Measurements from ENCODE around the gene AUTS2.

The AUTS2 gene

DNA sequence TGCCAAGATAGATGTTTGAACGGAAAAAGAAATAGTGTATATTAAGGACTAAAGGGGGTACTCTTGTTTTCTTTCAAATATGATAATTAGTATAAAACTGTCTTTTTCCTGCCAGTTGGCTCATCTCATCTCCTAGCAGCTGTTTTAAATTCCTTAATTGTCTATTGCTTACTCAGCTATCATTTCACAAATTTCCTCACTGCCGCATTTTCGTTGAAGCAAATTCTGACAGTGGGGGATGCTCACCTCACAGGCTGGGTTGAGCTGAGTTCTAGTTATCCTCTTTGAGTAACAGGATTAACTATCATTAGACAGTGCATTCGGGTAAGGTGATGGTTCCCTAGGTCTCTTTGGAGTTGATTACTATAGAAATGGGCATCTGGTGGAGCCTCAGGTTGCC is 592.0 kb downstream of the AUTS2 start:
- no peak for DNase-seq (ENCODE audit: low read depth)

GRCh38 chr7:70193514-70193913 is 595.2 kb downstream of the AUTS2 start:
- DNase-seq (ENCODE audit: low read depth): no peak

DNA sequence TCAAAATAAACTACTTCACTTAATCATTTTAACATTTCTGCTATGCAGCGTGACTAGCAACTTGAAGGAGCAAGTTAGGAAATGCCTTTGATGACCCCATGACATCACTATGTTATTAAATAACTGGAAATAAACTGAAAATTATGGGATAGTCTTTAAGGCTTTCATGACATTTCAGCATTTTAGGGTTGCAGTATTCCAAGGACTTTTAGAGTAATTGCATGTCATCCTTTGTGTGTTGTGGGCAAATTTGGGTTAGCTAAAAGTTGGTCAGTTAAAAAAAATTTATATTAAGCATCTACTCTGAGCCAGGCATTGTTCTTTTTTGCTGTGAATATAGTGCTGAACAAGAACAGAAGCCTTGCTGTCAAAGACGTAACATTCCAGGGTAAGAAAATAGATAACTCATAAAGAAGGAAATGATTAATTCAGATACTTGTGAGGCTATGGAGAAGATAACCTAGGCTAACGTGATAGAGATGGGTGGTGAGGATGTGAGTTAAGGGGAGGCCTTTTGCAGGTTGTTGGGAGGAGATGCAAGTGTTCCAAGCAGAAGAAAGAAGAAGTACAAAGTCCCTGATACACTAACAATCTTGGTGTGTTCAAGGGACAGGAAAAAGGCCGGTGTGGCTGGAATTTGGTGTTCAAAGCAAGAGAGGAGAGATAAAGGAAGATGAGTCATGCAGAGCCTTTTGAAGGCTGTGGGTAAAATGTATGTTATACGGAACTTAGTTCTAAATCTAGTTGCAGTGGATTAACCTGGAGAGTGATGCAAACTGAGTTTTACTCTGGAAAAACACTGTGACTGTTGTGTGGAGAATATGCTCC is 610.2 kb downstream of the AUTS2 start:
- DNase-seq (ENCODE audit: low read depth): no peak

DNA sequence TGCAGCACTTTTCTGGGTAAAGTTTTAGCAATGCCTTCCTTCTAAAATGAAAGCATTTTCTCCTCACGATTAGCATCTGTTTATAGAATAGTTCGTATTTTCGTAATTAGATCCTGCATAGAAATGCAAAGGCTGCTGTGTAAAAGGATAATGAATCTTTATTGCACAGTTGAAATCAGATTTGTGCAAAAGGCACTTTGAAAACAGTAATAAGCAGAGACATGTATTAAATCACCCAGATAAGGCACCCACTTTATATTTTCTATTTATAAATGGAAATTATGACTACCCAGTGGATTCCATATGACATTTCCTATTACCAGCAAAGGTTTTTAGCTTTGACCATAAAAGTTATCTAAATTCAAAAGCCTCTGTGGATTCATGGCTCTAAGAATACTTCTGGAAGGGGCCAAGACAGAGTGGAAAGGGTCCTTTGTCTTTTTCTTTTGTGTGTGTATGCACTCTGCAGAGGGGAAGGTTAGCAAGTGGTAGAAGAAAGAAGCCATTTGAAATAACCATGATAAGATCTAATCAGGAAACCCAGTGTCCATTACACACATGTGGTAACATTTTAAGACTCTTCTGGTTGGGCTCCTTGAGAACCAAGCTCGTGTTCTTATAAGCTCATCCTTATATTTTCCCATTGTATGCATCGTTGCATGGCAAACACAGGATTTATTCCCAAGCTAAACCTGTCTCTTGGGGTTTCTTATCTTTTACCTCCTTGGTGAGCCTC is 612.1 kb downstream of the AUTS2 start:
- DNase-seq (ENCODE audit: low read depth): no peak

DNA sequence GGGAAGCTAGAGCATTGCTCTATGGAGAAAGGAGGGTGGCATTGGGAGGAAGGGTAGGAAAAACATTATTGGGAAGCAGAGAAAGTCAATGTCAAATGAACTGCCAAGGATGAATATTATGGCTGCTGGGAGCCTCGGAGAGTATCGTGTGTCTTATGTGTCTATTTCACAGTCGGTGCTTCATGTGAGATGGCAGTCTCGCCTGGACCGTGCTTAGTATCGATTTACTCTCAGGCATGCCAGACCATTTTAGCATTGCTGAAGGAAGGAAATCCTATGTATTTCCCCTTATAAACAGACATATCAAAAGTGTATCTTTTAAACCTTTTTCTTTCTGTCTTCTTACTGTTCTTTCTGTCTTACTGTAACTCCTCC is 612.6 kb downstream of the AUTS2 start:
- DNase-seq (ENCODE audit: low read depth): no peak

DNA sequence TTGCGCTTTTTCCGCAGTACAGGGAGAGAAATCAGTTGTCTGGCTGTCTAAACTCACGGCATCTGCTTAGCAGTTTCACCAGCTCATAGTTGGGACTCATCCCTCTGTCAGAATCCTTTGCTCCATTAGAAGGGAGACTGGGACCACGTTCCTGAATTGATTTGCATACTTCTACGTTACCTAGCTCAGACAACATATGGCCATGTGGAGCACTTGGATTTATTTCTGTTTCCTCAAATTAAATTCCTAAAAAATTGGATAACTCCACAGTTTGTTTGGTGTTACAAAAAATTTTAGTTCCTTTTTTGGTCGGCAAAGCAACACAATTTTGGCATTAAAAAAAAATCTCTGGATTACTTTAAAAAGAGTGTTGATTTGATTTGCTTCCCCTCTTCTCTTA is 614.0 kb downstream of the AUTS2 start:
- DNase-seq (ENCODE audit: low read depth): no peak

GRCh38 chr7:70214071-70214470 is 615.8 kb downstream of the AUTS2 start:
- no peak for DNase-seq (ENCODE audit: low read depth)

DNA sequence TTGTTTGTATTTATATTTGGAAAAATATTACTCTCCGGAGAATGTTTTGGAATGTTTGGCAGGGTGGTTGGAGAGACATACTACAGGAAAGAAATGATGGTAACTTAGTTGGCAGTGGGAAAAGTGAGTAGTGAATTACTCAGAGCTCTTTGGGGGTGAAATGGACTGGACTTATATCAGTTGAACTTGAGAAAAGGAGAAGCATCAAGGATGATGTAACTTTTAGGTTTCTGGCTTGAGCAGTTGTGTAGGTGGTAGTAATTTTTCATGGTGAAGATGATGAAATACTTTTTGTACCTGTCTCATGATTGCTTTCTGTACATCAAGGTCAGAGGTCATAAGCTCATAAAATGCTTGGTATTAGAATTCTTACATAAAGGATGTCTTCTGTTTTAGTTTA is 617.2 kb downstream of the AUTS2 start:
- DNase-seq (ENCODE audit: low read depth): no peak

DNA sequence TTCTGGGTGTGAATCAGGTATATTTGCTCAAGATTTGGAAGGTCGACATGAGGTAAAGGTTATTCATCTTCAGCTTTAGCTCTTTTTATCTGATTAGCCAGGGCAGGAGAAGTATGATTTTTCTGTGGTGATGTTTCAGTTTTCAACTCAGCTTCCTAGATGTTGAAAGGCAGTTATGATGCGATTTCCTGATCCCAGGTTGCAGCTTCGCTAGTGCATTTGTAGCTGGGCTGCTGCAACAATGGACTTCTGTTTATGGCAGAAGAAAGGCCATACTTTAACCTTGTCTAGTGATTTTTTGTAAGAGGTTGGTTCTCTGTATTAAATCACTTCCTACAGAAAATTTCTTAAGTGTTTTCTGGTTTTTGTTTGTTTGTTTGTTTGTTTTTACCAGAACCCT is 619.3 kb downstream of the AUTS2 start:
- DNase-seq (ENCODE audit: low read depth): no peak

- DNase-seq (ENCODE audit: low read depth): no peak
Measured at GRCh38 chr7:70218006-70218405, 619.7 kb downstream of the AUTS2 start.

GRCh38 chr7:70219061-70219460 is 620.8 kb downstream of the AUTS2 start:
- DNase-seq (ENCODE audit: low read depth): no peak

DNA sequence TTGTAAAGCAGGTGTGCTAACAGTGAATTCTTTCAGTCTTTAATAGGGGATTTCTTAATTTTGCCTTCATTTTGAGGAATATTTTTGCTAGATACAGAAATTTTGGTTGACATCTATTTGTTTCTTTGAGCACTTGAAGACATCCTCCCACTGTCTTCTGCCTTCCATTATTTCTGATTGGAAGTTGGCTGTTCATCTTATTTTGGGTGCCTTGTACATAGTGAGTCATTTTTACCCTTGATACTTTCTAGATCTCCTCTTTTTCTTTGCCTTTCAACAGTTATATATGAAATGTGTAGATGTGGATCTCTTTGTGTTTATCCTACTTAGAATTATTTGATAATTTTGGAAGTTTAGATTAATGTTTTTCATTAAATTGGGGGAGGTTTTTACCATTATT is 631.0 kb downstream of the AUTS2 start:
- DNase-seq (ENCODE audit: low read depth): no peak

GRCh38 chr7:70230761-70231160 is 632.5 kb downstream of the AUTS2 start:
- no peak for DNase-seq (ENCODE audit: low read depth)

DNA sequence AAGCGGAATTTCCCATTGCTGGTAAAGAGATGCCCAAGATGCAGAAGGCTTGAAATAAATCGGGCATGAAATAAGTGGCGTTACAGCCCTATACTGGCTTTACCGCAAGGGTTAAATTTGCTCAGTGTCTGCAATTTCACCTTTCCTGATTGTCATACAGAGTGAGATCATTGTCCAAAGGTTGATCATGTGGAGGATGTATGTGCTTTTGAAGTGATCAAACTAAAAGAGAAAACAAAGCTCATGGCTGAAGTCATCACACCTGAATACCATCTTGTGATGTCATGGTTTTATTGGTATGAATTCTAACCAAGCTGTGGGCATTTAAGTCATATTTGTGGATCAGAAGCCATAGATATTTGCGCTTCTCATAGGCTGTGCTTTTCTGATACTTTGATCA is 635.5 kb downstream of the AUTS2 start:
- DNase-seq (ENCODE audit: low read depth): no peak

- DNase-seq (ENCODE audit: low read depth): no peak
Measured at GRCh38 chr7:70237256-70237655, 639.0 kb downstream of the AUTS2 start.

DNA sequence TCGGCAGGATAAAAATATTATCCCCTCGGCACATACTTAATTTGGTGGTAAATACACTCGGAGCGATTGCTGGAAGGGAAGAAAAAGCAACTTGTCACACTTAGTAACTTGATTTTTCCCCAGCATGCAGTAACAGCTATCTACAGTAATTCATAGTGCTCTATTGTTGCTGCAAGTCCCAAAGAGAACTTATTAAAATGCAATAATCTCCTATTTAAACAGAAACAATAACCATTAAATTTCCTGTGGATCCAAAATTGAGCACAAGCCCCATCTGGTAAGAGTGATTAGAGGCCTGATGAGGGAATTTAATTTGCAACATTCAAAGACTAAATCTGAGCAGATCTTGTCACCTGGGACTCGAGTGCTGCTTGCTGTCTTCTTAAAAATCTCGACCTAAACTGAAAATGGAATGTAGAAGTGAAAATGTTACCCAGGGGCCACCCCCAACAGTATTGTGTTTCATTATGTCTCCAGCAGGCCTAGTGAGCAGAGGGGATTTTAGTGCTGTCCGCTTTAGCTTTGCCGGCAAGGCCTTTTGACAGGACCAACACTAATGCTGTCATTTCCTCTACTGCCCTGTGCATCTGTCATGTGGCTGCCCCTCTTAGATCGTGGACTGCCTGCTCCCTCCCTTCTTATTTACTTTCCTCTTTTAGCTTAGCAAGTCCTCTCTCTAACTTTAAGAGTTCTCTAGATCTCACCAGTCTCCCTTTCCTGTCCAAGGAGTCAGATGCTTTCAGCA is 639.7 kb downstream of the AUTS2 start:
- DNase-seq (ENCODE audit: low read depth): no peak

GRCh38 chr7:70239918-70240317 is 641.6 kb downstream of the AUTS2 start:
- DNase-seq (ENCODE audit: low read depth): no peak

DNA sequence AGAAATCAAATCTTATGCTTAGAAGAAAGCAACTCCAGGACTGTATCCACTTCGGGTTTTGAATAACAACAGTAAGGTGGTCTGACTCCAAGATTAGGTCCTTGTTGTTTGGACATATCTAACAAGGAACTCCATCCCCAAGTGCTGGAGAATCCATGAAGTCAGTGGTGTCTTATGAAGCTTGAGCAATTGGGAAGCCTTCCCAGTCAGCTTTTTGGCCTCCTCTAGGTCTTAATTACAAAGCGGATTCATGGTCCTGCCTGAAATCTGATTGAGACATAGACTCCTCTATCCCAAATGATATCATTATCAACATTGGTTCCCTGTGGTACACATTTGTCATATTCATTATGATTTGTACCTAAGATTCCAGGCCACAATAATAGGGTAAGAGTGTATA is 642.6 kb downstream of the AUTS2 start:
- DNase-seq (ENCODE audit: low read depth): no peak

DNA sequence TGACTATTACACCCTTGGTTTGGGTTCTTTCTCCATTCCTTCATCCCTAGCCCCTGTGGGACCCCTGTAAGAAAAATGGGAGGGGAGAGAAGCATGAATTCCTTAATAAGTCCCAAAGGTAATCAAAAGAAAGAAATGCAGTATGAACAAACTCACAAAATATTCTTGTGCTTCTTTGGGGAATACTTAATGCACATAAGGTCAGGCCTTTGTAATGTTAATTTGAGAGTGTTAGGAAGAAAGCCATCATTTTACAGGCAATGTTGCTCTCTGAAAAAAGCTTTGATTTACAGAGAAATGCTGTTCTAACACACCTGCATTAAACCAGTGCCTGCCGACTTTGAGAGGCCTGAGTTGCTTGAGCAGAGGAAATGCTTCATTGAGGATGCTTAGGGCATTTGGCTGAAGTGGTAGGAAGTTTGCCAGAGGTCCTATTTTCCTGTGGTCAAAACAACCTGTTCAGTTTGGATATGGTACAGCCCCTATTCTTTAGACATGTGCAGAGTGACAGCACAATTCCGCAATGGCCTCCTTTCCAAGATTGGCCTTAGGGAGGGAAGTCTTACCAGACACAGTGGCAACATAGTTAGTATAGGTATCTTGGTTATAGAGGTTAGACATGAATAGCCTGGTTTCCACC is 643.4 kb downstream of the AUTS2 start:
- DNase-seq (ENCODE audit: low read depth): no peak

DNA sequence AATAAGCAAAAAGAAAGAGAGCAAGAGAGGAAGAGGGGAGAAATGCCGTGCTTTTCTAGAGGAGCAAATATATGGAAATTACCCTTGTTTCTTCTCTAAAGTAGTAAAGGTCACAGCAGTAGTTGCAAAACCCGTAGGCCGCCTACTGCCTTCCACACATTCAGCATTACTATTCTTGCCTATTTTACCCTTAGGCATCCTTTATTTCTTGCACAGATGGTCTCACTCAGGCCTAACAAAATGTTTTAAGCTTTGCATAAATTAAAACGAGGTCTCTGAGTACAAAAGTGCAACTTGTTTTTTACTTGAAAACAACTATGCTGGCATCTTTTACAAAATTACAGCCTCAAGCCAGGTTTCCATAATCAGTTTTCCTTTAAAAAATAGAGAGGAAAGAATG is 644.6 kb downstream of the AUTS2 start:
- DNase-seq (ENCODE audit: low read depth): no peak

DNA sequence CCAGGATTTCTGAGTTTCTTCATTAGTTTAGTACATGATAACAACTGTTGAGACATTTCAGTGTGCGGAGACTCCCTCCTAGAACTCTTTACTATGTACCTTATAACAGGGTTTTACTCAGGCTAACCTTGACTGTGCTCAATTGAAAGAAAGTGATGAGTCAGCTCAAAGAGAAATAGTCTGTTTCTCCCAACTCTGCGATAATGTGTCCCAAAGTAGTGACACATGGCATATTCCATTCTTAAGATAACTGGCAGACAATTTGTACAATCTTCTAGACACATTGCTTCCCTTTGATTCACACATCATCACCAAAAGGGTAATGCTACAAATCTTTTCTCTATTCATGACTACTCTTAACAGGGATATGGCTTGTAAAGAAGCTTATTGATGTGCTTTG is 645.2 kb downstream of the AUTS2 start:
- DNase-seq (ENCODE audit: low read depth): no peak

DNA sequence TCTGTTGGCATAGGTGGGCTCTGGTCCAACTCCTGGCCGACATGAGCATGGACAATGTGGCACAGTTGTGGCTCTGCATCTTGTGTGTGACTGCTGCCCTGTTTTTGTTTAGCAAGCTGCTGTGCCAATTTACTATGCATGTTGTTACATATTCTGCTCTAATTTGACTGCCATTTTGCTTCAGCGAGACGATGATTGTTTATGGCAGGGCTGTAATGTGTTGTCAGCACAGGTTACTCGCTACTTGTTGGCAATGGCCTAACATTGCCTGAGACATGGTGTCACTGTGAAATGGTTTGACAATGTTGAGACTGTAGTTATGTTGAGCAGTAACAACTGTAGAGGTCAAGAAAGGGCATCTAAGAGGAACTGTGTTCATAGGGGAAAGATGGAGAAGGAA is 659.6 kb downstream of the AUTS2 start:
- DNase-seq (ENCODE audit: low read depth): no peak

- DNase-seq (ENCODE audit: low read depth): no peak
Measured at GRCh38 chr7:70259502-70259901, 661.2 kb downstream of the AUTS2 start.
